GM18511 (cell line): Measurements from ENCODE around the gene AGAP2.

Source experiments
- ATAC-seq: cut with Tn5 transposase; IDR thresholded peaks from one replicate; pipeline ENCODE4 v1.9.1; 2021; ENCODE audit warnings: mild to moderate bottlenecking, moderate library complexity; ENCODE audit not compliant: unreplicated experiment

Gene AGAP2

GRCh38 chr12:57767876-57768275 lies 29.3 kb upstream of the AGAP2 start:
- ATAC-seq = no peak

DNA sequence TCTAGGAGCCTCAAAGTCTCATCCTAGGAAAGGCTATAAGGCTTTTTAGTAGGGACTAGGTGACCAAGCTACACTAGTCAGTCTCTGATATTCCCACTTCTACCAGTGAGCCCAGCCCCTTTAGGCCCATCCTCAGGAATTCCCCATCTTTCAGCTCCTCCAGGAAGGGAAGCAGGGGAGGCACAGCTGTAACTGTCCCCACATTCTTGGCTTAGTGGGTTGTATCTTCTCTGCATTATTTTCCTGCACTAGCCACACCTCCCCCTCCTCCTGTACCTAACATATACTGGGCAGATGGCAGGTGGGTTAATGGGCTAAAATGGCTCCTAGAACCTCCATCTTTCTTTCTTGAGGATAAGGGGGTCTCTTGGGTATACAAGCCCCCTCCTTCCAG lies 28.8 kb upstream of the AGAP2 start:
- no peak for ATAC-seq

DNA sequence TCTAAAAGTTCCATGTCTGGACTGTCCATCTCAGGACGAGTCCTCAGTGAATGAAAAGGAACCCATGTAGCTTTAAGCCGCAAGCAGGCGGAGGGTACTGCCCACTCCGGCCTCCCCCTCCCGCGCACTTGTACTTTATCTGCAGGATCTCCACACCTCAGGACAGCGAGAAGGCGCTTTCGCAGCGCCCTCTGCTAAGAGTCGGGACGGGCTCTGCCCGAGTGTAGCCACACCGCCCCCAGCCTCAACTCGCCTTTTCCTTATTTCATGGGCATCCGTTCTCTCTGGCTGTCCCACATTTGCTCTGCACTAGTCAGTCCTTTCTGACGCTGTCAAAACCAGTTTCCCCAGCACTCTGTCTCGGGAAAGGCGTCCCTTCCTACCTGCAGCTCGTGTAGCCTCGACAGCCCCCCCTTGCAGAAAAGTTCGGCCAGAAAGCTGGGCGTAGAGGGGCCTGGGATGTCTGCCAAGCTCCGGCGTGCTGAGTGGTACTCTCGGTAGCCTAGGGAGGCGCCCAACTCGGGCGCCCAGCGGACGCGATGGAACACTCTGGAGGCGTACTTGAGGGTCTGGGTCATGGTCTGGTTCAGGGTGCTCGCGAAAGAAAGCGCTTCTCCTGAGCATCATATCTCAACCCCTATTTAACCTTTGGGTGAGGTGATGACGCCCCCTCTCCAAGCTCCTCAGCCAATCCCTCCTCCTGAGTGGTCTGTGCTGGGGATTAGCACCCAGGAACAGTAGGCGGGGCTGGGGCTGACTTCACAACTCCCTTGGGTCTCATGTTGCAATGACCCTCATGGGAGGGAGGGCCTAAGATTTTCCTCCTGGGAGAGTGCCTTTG lies 28.1 kb upstream of the AGAP2 start, which contains the start of gene CYP27B1:
TSS of gene CYP27B1 (minus strand) at position 615 of the 841 bp plus-strand sequence. CDS start at position 578, 37 bp downstream.
- ATAC-seq = no peak

DNA sequence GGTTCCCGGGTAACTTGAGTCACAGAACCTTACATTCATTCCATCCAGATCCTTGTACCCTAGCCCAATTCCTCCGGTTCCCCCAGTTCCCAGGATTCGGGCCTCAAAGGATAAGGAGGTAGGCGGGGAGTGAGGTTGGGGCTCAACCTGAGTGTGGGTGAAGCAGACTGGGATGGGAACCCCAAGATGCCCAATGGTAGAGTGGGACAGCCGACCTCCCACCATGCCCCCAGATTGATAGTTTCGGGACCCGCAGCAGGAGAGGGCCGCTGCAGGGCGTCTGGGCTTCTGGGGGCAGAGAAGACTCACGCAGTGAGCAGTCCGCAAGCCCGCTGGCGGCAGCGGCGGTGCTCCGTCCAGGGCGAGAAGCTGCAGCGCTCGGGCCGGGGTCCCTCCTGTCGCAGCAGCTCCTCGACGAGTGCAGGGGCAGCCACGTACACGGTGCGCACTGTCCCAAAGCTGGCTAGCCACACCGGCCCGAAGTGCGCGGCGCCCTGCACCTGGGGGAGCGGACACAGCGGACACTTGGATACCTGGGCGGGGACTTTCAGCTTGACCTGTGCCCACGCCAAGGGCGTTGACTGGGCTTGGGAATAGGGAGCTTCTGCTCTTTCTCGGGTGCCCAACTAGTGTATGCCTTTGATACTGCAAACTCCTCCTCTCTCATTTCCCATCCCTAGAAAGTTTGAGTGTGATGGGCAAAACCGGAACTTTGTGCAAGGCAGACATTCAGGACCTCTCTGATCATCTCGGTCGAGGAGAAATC lies 27.3 kb upstream of the AGAP2 start:
- no peak for ATAC-seq

DNA sequence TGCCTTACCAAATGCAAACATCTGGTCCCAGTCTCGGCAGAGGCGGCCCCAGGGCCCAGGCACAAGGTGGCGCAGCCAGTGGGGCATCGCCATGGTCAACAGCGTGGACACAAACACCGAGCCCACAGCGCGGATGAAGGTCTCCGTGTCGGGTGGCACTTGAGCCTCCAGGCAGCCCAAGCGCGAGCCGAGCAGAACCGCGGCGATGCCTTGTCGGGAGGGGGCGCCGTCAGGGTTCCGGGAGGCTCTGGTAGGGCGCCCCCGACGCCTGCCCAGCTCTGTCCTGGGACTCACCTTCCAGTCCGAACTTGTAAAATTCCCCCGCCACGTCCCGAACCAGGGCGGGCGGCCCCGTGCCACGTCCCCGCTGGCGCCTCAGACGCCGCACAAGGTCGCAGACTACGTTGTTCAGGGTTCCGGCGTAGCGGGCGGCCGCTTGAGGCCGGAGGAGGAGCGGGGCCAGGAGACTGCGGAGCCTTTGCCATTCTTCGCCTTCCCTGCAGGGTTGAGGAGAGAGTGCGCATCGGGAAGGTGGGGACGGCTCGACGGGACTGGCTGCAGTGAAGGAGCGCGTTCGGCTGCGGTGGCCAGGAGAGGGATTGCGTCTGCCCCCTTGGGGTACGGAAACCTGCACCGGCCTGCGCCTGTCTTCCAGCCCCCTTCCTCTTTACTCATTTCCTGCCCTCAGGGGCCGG lies 26.6 kb upstream of the AGAP2 start:
- ATAC-seq = peak; percentile 71

GRCh38 chr12:57764662-57765002 lies 26.1 kb upstream of the AGAP2 start:
- peak; percentile 15 for ATAC-seq

GRCh38 chr12:57763881-57764661 lies 25.5 kb upstream of the AGAP2 start:
- ATAC-seq = no peak

DNA sequence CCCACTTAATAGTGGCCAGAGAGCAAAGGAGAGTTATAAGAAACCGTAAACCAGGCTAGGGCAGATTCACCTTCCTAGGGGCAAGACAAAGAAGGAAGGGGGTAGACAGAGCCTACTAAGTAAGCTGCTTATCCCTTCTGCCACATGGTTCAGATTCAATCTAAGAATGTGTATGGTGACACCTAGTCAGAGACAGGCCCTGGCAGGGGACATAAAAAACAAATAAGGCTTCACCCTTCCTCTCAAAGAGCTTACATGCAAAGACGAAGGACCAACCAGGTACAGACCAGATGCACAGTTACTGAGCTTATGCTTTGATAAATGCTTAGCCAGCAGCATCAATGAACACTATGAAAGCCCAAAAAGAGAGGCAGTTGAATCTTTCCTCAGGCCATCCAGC lies 23.9 kb upstream of the AGAP2 start:
- ATAC-seq = no peak

GRCh38 chr12:57761391-57761998 lies 23.0 kb upstream of the AGAP2 start:
- no peak for ATAC-seq

- no peak for ATAC-seq
Observed at GRCh38 chr12:57760347-57760982, 21.9 kb upstream of the AGAP2 start.

GRCh38 chr12:57759360-57759980 lies 20.9 kb upstream of the AGAP2 start:
- no peak for ATAC-seq

DNA sequence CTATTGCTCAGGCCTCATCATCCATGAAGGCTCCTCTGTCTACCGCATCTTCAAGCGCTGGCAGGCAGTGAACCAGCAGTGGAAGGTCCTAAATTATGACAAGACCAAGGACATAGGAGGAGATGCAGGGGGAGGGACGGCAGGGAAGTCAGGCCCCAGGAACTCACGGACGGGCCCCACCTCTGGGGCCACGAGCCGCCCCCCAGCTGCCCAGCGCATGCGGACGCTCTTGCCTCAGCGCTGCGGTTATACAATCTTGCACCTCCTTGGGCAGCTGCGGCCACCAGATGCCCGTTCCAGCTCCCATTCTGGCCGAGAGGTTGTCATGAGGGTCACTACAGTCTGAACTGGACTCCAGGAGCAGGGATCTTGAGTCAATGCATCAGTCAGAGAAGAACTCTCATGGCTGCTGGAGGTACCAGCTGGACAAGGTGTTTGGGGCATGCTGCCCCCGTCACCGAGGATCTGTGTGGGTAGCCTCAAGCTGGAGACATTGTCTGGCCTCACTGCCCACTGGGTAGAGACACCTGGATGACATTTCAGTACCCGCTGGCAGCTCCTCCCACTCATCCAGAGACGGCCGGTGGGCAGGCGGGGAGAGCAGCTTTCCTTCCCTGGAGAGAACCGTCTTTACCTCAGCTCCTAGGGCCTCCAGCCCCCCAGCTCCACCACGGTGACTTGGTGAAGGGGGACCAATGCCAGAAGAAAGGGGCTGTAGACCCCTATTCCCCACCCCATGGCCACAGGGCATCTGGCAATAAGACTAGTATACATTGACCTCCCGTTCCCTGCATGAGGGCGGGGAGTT lies 20.2 kb upstream of the AGAP2 start:
- no peak for ATAC-seq

DNA sequence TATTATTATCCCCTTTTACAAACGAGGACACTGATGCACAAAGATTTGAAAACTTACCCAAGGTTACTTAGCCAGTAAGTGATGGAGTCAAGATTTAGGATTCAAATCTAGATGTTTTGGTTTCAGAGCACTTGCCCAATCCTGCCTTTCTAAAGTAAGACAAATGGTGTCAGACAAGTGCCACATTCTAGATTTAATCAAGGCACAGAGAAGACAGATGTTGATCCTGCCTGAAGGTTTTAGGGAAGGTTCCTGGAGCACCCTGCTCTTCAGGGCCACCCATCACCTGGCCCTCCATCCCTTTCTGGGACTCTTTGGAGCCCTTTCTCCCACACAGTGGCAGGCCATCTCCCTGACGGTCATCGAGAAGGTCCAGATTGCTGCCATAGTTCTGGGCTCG lies 19.2 kb upstream of the AGAP2 start:
- no peak for ATAC-seq

- no peak for ATAC-seq
Observed at GRCh38 chr12:57756406-57757341, 18.1 kb upstream of the AGAP2 start.

DNA sequence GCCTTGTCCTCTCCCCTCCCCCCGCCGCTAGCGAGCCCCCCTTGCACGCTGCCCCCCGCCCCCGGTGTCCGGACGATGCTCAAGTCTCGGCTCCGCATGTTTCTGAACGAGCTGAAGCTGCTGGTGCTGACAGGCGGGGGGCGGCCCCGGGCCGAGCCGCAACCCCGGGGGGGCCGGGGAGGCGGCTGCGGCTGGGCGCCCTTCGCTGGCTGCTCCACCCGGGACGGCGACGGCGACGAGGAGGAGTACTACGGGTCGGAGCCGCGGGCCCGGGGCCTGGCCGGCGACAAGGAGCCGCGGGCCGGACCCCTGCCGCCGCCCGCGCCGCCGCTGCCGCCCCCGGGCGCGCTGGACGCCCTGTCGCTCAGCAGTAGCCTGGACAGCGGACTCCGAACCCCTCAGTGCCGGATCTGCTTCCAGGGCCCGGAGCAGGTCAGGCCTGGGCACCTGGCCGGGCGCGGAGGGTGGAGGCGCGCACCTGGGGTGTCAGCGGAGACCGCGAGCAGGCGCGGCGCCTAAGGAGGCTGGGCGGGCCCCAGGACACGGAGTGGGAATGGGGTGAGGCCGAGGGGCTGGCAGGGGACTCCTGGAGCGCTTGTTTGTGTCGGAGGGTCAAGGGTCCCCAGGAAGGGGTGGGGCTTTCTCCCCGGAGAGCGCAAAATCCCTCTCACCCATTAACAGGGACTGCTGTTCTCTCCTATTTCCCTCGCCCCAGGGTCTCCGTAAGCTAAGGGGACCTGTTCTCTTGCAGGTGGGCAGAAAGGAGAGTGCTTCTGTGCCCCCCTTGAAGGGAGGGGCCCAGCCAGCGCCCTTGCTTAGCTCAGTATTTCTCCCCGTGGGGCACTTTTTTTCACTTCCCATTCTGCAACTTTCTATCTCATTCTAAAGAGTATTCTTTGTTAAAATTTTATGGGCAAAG lies 17.2 kb upstream of the AGAP2 start:
- no peak for ATAC-seq

- no peak for ATAC-seq
Observed at GRCh38 chr12:57755194-57755453, 16.6 kb upstream of the AGAP2 start.
